Measurements from ENCODE around the gene SLC39A3. TPM values are rescaled to one million over a fixed set of nuclear protein-coding genes. Genes with fewer than 3 reads are reported as not detected.

The SLC39A3 gene
- total RNA-seq, 1 experiment from 2014 or later: 32.4 TPM

GRCh38 chr19:2758601-2759313 lies 18.9 kb upstream of the SLC39A3 start:
- Histone ChIP-seq H4K91ac (ENCODE audit: insufficient read length, low read depth, low read length) (no peak overlapping the region), H3K27me3 (ENCODE audit: insufficient read depth, low read length) (no peaks in the 10 kb centered on the region), H3K4me2 (ENCODE audit: insufficient read depth, insufficient read length, low read length) (no peak overlapping the region), H2BK12ac (ENCODE audit: insufficient read length, low read depth, low read length) (no peak overlapping the region), H3K14ac (ENCODE audit: insufficient read depth, low read length) (no peak overlapping the region), H2AK5ac (ENCODE audit: insufficient read length, low read length) (no peak overlapping the region), H3T11ph (ENCODE audit: low read length) (no peak overlapping the region), H3K56ac (ENCODE audit: insufficient read length, low read depth, low read length) (no peak overlapping the region), H4K8ac (replicated peaks; ENCODE audit: insufficient read length, low read depth, low read length) (no peak overlapping the region), H2BK120ac (ENCODE audit: low read depth, low read length, poor library complexity, severe bottlenecking) (no peak overlapping the region), H3K4me1 (ENCODE audit: insufficient read depth, low read length) (no peaks in the 10 kb centered on the region), H2BK5ac (ENCODE audit: insufficient read length, low read length) (no peak overlapping the region), H3K9me3 (ENCODE audit: control insufficient read depth, low read depth, low read length) (no peaks in the 10 kb centered on the region), H3K23ac (ENCODE audit: insufficient read length, low read depth, low read length) (no peak overlapping the region), H3K79me2 (ENCODE audit: insufficient read depth, low read length) (no peaks in the 10 kb centered on the region), H3K27ac (ENCODE audit: insufficient read length, low read depth, low read length) (no peak overlapping the region), H4K5ac (ENCODE audit: insufficient read length, low read depth, low read length) (no peak overlapping the region), H3K18ac (ENCODE audit: insufficient read length, low read depth, low read length) (no peak overlapping the region), H3K79me1 (ENCODE audit: insufficient read depth, low read depth, low read length, poor library complexity, severe bottlenecking) (no peaks in the 10 kb centered on the region), H2BK20ac (ENCODE audit: low read depth, low read length, poor library complexity, severe bottlenecking) (no peak overlapping the region), H2BK15ac (ENCODE audit: low read depth, low read length) (no peak overlapping the region), H3K4ac (ENCODE audit: low read depth, low read length) (no peak overlapping the region), H2AFZ (ENCODE audit: low read length) (no peak overlapping the region), H4K20me1 (ENCODE audit: control insufficient read depth, insufficient read depth, insufficient read length) (no peaks in the 10 kb centered on the region), H3K9ac (ENCODE audit: extremely low read depth, insufficient read length, low read length) (no peak overlapping the region), H3K23me2 (ENCODE audit: insufficient read length, low read depth, low read length, poor library complexity, severe bottlenecking) (no peaks in the 10 kb centered on the region)
- no peaks in the 10 kb centered on the region for H3K9me3 Mint-ChIP-seq
- WGBS (ENCODE audit: extremely low coverage, insufficient read length, low lambda C conversion rate): no CpG with 5 or more reads among the region's 17 CpGs
- no peak for TF ChIP-seq CTCF (conservative IDR thresholded peaks at IDR 0.05)
- peaks cover 19 to 77% (median 70%) of the 10 kb centered on the region in 3 experiments; a peak in 6 of 7 replicates for H3K36me3 Mint-ChIP-seq (ENCODE audit: insufficient read depth in 1 of 3, low read depth in 3 of 3)
- no peaks in the 10 kb centered on the region for H3K27me3 Mint-ChIP-seq (ENCODE audit: low read depth)
- no peaks in the 10 kb centered on the region for H3K4me1 Mint-ChIP-seq
- H3K27ac Mint-ChIP-seq: no peak overlapping the region
- no peak overlapping the region for H3K4me3 Mint-ChIP-seq
- DNase-seq: no peak
